ENCODE data around the gene A1CF.
"Not testable (repeated sequence)": the region's sequence is repeated elsewhere in the genome, so short reads cannot be mapped to it uniquely, and the experiment has no call there.

A1CF gene

GRCh38 chr10:50782017-50782416, 103.4 kb downstream of the A1CF start:
- DNase-seq: not testable (repeated sequence)

- not testable (repeated sequence) for DNase-seq
These were observed 105.4 kb downstream of the A1CF start for GRCh38 chr10:50780036-50780435.

- not testable (repeated sequence) for DNase-seq
These were observed 110.6 kb downstream of the A1CF start for GRCh38 chr10:50774868-50775267.

GRCh38 chr10:50772042-50772441, 113.4 kb downstream of the A1CF start:
- not testable (repeated sequence) for DNase-seq

GRCh38 chr10:50766774-50767513, 118.5 kb downstream of the A1CF start:
- not testable (repeated sequence) for DNase-seq

All from NCI-H2171 (cell line).